ENCODE measurements around the gene GPC6.

GRCh38 chr13:94419304-94419924, 1192.8 kb downstream of the GPC6 start:
- TF ChIP-seq CTCF (IDR thresholded peaks at IDR 0.05; ENCODE audit: poor library complexity, severe bottlenecking), result no peak
- TF ChIP-seq EP300 (conservative IDR thresholded peaks at IDR 0.05; ENCODE audit: poor library complexity, severe bottlenecking), result no peak

All from neural cell (in vitro differentiated cells).